Suprapubic skin (tissue), 4 donors: ENCODE data around the gene RHOXF2B.

Experiments
- CTCF ChIP-seq, 2 donors: fragments of 200-600 bp in 1 of 2; fragments of 450-650 bp in 1 of 2; sonication (generic) in 1 of 2; IDR thresholded peaks; one replicate each; pipeline ENCODE4 v1.5.1; 2016 to 2019; ENCODE audit warnings: antibody characterized with exemption in 2 of 2, mild to moderate bottlenecking in 1 of 2, moderate library complexity in 1 of 2
- EP300 ChIP-seq: sonication (generic); formaldehyde crosslinking; IDR thresholded peaks from one replicate; pipeline ENCODE4 v1.6.1; 2017; ENCODE audit warnings: antibody characterized with exemption
- POLR2AphosphoS5 ChIP-seq, 3 donors: sonication (generic); formaldehyde crosslinking; IDR thresholded peaks; one replicate each; pipeline ENCODE4 v1.6.1; 2017; ENCODE audit warnings: antibody characterized with exemption in 3 of 3

- no peak for TF ChIP-seq CTCF (IDR thresholded peaks at IDR 0.05)
- no peak for TF ChIP-seq POLR2AphosphoS5 (IDR thresholded peaks at IDR 0.05)
- no peak for TF ChIP-seq EP300
Measured at GRCh38 chrX:120029354-120029753, 48.1 kb downstream of the RHOXF2B start.
